Measurements from ENCODE around the gene CDKN1A. TPM values are rescaled to one million over a fixed set of nuclear protein-coding genes. Genes with fewer than 3 reads are reported as not detected.

The CDKN1A gene
- total RNA-seq, 1 experiment from 2014 or later: 75.1 TPM

- no peak for TF ChIP-seq TP53 (CRISPR knock-in tag; IDR thresholded peaks at IDR 0.05)
- TF ChIP-seq ATF2 (CRISPR knock-in tag; IDR thresholded peaks at IDR 0.05; ENCODE audit: borderline replicate concordance, low read depth): no peak
- no peak for TF ChIP-seq FOXJ3 (CRISPR knock-in tag; IDR thresholded peaks at IDR 0.05; ENCODE audit: borderline replicate concordance)
Observed at GRCh38 chr6:36702656-36703055, 24.1 kb downstream of the CDKN1A start (continued).

- H3K4me3 Mint-ChIP-seq: no peak overlapping the region
- no peak overlapping the region for H3K27ac Mint-ChIP-seq
- no peaks in the 10 kb centered on the region for H3K36me3 Mint-ChIP-seq
- no peak for ATAC-seq
- CTCF ChIA-PET: no interaction called here
- no peak for DNase-seq (ENCODE audit: low spot score)
- TF ChIP-seq NFYB (CRISPR knock-in tag; conservative IDR thresholded peaks at IDR 0.05; ENCODE audit: low read depth) (no peak), ZNF425 (CRISPR knock-in tag; conservative IDR thresholded peaks at IDR 0.05) (no peak), NFE2L1 (CRISPR knock-in tag; IDR thresholded peaks at IDR 0.05) (no peak), FOXP1 (CRISPR knock-in tag; IDR thresholded peaks at IDR 0.05; ENCODE audit: borderline replicate concordance) (no peak), ATF1 (CRISPR knock-in tag; IDR thresholded peaks at IDR 0.05) (no peak), ZMAT4 (CRISPR knock-in tag; IDR thresholded peaks at IDR 0.05) (no peak), TP53 (CRISPR knock-in tag; IDR thresholded peaks at IDR 0.05) (no peak), E2F5 (CRISPR knock-in tag; IDR thresholded peaks at IDR 0.05) (no peak), RELA (CRISPR knock-in tag; IDR thresholded peaks at IDR 0.05; ENCODE audit: borderline replicate concordance) (no peak), ZNF671 (CRISPR knock-in tag; IDR thresholded peaks at IDR 0.05) (no peak), ZSCAN18 (CRISPR knock-in tag; IDR thresholded peaks at IDR 0.05) (no peak), FOXP4 (CRISPR knock-in tag; IDR thresholded peaks at IDR 0.05) (no peak), ARID4B (CRISPR knock-in tag; IDR thresholded peaks at IDR 0.05; ENCODE audit: borderline replicate concordance) (no peak), ZNF138 (CRISPR knock-in tag; conservative IDR thresholded peaks at IDR 0.05) (no peak), ELF4 (CRISPR knock-in tag; IDR thresholded peaks at IDR 0.05; ENCODE audit: low read depth) (no peak), ZNF263 (CRISPR knock-in tag; IDR thresholded peaks at IDR 0.05; ENCODE audit: low read depth) (no peak), ZNF512 (CRISPR knock-in tag; IDR thresholded peaks at IDR 0.05; ENCODE audit: borderline replicate concordance) (no peak)
- H3K9me3 Mint-ChIP-seq: no peaks in the 10 kb centered on the region
- H3K27me3 Mint-ChIP-seq (ENCODE audit: low read depth): no peaks in the 10 kb centered on the region
- POLR2A ChIA-PET: no interaction called here
- H3K4me1 Mint-ChIP-seq: no peaks in the 10 kb centered on the region
Observed at GRCh38 chr6:36703081-36703606, 24.6 kb downstream of the CDKN1A start.

All from WTC11 (cell line).